ENCODE data around the gene KCNAB2.

DNA sequence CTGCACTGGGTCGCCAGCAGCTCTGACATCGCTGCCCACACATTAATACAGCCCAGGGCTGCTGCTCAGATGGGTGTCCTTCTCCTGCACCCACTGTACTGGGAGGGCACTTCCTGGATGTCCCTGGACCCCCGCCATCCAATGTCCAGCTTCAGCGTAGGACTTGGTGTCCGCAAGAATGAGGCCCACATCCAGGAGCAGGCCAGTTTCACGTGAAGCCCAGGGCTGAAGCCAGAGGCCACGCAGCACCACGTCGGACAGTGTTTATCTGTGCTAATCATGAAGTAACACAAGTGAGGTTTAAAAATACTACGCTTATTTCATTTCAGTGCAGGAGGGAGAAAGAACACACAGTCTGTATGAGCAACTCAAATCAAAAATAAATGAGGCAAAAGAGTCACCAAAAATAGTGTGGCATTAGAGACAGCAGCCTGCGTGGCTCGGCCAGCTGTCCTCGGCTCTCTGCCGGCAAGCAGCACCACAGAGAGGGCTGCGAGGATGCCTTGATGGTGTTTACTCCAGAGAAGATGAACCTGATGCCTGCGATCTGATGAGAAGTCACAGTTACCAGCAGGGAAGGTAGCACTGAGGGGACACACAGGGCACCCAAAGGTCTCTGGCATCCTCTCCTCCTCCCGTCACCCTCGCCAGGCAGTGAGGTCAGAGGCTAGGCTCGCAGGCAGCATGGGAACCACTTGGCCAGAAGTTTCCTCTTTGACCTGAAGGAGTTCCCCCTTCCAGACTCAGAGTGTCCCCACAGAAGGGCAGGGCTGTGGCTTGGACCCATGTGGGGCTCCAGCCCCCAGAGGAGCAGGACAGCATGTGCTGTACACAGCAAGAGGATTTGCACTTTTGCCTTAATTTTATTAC lies 31.3 kb upstream of the KCNAB2 start:
- TF ChIP-seq EZH2 (IDR thresholded peaks at IDR 0.05; ENCODE audit: insufficient read depth, poor library complexity, severe bottlenecking) (no peak), EZH2phosphoT487 (IDR thresholded peaks at IDR 0.05; ENCODE audit: insufficient read depth, low read depth) (no peak)

Measured in GM23248 (cell line).